Fibroblast of peridontal ligament (primary cell): ENCODE data around the gene ACSL1.
A peak's percentile ranks its signal among the peaks of the same experiment; 100 is the strongest.
"Not testable (repeated sequence)": the region's sequence is repeated elsewhere in the genome, so short reads cannot be mapped to it uniquely, and the experiment has no call there.

ENCODE experiments used
- DNase-seq: peaks from one replicate; pipeline ENCODE4 v3.0.0-alpha.2; 2010; ENCODE audit errors: extremely low read depth

Gene ACSL1

DNA sequence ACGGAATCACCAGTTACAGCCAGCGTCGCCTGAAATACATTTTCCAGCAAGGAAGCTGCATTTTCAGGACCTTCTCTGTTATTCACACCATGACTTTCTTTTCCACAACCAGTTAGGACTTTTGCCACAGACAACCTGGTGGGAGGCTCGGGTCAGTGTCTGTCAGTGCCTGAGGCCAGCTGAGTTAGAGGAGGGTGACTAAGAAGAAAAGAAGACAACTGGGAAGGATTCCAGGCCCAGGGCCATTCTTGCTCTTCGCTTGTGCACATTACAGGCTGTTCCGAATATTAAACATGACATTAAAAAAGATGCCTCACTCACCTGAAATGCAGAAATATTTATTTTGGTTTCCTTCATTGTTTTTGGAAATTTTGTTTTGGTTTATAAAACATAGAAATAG lies 70.5 kb downstream of the ACSL1 start:
- peak; percentile 18 for DNase-seq

DNA sequence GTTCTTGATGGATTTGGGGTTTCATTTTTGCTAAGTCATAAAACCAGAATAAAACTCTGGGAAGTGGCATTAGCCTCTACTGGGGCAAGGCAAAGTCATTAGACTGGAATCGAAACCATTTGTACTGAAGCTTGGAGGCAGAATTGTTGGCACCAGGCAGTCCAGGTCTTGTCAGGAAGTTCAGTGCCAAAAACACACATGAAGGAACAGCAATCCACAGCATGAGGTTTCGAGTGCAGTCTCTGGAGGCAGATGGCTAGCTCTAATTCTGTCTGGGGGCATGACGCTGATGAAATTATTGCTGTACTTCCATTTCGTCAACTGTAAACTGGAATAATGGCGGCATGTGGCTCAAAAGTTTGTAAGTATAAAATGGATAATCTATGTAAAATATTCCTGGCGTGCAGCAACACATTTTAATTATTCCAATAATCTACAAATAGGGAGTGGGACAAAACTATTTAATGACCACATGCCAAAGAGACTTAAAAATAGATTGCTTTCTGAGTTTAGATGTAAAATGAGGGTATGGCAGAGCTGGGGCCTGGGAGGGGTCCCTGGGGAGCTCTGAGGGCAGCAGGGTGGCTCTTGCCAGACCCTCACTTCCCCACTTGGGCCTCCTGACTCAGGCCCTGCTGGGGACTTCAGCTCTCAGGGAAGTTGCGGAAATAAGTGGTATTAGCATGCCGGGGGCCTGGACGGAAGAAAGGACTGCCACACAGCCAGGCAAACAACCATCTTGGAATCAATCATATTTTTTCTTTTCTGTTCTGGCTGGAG lies 73.1 kb downstream of the ACSL1 start:
- DNase-seq = no peak

DNA sequence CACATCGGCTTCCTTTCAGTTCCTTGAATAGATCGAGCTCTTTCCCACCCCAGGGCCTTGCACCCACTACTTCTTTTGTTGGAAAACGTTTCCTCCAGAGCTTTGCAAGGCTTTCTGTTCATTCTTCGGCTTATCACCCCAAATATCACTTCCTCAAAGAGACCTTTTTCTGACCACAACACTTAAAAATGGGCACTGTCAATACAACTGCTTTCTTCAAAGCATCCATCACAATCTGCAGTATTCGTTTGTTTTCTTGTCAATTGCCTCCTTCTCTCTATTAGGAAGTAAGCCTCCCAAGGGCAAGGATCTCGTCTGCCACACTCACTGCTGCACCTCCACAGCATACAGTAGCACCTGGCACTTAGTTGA lies 74.2 kb downstream of the ACSL1 start:
- no peak for DNase-seq

DNA sequence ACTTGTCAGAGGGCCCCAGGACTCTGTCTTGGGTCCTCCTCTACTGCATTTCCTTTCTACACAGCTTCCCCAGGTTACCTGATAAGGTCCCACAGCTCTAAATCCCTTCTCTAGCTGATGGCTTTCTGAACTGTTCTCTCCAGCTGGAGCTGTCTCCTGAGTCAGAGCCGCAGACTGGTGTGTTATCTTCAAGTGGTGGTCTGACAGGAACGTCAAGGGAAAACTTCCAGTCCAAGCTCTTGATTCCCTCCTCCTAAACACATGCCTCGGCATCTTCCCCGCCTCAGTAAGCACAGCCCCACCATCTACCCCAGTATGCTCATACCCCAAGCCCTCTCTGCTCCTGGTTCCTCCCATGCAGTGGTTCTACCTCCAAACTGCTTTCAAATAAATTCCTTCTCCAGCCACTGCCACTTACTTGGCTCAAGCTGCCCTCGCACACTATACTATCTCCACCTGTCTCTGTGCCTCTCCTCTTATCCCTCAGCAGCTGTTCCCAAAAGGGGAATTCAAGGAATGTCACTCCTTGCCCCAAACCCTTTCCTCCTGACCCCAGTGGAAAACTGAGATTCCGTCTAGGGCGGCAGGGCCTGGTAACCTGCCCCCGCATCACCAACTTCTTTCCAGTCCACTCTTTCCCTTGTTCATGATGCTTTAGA lies 74.7 kb downstream of the ACSL1 start:
- no peak for DNase-seq

DNA sequence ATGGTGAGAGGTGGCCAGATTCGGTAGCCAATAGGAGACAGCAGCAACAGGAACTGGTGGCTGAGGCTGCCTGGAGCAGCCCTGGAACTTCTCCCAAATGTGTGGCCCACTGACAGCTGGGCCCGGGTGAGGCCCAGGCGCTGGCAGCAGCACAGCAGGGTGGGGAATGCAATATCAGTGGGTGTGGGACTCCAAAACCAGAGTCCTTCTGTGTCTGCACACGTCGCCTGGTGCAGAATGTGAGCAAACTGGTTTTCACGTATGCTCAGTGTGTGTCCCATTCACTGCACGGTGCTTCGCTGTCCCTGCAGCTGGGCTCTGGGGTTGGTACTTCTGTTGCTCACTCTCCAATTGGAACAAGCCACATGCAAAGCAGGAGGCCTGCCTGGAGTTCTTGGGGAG lies 77.5 kb downstream of the ACSL1 start:
- DNase-seq = no peak

DNA sequence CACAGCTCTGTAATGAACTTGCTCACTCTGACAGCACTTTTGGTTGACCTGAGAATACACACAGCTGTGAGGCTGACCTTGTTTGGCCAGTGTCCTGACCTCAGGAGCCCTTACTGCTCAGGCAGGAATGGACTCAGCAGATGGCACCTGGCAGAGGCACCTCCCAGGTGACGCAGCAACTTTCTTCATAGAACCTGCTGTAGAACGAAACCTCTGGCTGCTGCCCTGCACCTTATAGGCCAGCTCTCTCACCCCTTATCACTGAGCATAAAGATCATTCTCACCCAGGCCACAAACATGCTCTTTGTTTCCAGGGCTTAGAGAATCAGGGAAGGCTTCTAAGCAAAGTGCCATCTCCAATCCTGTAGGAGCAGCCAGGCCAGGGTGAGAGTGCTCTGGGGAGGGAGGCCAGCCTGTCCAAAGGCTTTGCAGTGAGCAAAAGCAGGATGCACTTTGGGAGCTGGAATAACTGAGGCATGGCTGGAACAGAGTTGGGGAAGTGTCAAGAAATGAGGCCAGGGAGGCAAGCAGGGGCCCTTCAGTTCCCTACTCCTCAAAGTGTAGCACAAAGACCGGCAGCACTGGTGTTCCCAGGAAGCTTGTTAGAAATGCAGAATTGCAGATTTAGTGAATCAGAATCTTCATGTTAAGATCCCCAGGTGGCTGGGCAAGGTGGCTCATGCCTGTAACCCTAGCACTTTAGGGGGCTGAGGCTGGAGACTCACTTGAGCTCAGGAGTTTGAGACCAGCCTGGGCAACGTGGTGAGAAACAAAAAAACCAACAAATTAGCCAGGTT lies 78.5 kb downstream of the ACSL1 start:
- no peak for DNase-seq

DNA sequence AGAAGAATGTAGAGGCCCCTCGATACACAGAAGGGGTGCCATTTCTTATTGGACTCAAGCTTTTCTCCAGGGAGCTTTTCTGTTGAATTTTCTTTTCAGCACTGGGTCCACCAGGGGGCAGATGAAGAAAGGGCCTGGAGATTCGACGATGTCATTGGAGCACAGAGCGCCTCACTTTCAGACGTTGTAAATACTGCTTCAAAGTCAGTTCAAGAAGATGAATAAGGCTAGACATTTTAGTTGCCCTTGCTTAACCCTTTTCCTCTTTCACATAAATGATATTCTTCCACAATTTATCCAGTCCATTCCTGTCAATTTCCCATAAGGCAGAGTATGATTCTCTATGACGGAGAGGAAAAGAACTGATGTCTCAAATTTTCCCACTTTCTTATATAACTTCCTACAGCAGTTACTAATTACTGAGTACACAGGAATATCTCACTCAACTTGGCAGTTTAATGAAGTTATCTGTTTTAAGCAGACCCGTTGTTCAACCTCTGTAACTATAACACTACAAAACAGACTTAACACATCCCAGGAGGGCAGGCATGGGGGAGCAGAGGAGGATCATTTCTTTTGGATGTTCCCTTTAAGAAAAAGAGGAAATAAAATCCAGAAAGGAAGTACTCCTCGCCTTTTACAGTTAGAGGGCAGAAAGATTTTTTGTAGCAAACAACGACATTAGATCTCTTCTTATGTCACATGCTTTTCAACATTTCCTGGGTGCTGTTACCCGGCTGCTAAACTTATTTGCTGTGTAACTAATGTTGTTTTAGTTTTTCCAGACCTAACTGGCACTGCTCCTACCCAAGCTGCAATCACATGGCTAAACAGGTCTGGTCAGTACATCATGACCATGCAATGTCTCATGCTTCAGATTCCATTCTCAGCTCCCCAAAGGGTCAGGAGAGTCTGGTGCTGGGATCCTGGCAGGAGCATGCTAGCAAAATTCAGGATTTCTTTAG lies 79.7 kb downstream of the ACSL1 start:
- DNase-seq = peak; percentile 96

DNA sequence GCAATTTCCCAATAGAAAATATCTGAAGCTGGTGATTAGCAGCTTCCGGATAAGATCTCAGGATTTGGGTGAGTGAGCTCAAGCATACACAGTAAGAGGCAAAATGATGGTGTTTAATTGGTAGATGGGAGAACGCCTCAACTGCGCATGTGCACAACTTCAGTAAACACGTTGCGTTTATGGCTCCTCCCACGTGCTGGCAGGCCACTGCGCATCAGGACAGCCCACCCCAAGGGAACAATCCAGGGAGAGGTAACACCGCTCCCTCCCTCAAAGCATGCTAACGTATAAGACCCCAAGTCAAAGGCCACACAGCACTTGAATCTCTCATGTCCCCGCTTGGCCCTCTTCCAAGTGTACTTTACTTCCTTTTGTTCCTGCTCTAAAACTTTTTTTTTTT lies 81.5 kb downstream of the ACSL1 start:
- no peak for DNase-seq

DNA sequence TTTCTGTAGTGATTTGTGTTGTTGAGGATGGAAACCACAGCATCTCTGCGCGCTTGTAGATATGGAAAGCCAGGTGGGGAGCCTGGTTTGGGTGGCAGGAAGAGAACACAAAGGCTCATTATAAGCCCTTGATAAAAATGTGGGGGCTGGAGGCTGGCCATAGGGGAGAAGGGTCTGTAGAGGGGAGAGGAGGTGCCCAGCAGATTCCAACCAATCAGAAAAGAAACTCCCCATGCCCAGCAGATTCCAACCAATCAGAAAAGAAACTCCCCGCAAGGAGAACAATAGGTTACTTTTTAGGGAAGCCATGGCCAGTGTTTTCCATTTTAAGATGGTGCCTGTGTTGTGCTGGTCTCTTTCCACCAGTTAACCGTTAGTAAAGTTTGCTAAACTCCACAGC lies 82.1 kb downstream of the ACSL1 start:
- no peak for DNase-seq

DNA sequence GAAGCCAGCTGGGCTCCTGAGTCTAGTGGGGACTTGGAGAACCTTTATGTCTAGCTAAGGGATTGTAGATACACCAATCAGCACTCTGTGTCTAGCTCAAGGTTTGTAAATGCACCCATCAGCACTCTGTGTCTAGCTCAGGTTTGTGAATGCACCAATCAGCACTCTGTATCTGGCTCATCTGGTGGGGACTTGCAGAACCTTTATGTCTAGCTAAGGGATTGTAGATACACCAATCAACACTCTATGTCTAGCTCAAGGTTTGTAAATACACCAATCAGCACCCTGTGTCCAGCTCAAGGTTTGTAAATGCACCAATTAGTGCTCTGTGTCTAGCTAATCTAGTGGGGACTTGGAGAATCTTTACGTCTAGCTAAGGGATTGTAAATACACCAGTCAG lies 84.1 kb downstream of the ACSL1 start:
- DNase-seq = not testable (repeated sequence)

DNA sequence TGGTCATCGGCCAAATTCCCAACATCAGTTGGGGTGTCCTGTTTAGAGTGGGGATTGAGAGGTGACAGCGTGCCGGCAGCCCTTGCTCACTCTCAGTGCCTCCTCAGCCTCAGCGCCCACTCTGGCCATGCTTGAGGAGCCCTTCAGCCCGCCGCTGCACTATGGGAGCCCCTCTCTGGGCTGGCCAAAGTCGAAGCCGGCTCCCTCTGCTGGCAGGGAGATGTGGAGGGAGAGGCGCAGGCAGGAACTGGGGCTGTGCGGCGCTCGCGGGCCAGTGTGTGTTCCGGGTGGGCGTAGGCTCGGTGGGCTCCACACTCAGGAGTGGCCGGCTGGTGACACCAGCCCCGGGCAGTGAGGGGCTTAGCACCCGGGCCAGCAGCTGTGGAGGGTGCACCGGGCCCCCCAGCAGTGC lies 84.8 kb downstream of the ACSL1 start:
- no peak for DNase-seq

DNA sequence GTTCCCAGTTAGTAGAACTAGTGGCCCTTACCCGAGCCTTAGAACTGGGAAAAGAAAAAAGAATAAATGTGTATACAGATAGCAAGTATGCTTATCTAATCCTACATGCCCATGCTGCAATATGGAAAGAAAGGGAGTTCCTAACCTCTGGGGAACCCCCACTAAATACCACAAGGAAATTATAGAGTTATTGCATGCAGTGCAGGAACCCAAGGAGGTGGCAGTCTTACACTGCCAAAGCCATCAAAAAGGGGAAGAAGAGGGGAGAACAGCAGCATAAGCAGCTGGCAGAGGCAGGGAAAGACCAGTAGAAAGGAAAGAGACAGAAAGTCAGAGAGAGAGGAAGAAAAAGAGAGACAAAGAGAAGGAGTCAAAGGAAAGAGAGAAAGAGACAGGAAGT lies 86.2 kb downstream of the ACSL1 start:
- not testable (repeated sequence) for DNase-seq

DNA sequence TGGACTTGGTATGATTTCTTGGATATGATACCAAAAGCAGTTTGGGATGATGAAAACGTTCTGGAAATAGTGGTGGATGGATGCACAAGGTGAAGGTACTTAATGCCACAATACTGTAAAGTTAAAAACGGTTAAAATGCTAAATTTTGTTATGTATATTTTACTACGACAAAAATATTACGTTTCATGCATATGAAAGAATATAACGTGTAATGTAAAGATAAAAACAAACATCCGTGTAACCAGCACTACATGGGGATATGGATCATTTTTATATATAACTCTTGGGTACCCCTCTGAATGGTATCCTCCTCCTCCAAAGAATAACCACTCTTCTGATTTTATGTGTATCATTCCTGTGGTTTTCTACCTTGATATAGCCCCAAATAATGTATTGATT lies 91.0 kb downstream of the ACSL1 start:
- DNase-seq = no peak

DNA sequence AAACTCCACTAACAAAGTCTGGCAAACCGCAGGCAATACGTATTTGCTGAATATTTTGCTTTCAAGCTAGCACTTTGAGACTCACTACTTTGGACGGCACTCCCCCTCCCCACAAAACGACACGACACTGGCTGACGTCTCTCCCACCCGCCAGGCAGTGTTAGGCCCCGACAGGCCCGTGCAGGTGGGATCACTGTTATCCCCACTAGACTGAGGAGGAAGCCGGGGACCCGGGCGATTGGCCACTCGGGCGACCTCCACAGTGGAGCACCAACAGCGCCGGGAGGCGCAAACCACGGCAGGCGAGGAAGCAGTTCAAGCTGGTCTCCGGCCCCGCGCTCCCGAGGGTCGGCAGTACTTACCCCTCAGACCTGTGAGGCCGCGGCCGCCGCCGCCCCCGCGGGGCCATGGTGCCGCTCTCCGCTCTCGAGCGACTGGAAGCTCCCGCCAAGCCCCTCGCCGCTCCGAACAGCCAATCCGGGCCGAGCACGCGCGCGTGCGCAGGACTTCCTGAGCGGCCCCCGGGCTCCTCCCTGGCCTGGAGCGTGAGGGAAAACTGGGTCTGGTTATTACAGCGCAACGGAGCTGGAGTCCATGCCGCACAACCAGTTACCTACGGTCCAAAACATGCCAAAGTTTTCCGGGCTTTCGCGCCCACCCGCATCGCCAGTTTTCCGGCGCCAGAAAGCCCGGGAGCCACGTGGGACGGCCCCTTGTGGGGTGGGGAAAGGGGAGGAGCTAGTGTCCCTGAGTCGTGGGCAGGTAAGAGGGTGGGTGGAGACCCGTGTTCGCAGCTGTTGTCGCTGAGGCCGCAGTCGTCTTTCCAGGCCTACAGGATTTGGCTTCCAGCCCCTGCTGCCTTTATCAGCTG lies 91.9 kb downstream of the ACSL1 start, which contains the start of gene CENPU:
Gene CENPU, minus strand, starts transcription at position 443 of the 871 bp plus-strand sequence. Its CDS starts 34 bp downstream, at position 409.
- DNase-seq = peak; percentile 98

DNA sequence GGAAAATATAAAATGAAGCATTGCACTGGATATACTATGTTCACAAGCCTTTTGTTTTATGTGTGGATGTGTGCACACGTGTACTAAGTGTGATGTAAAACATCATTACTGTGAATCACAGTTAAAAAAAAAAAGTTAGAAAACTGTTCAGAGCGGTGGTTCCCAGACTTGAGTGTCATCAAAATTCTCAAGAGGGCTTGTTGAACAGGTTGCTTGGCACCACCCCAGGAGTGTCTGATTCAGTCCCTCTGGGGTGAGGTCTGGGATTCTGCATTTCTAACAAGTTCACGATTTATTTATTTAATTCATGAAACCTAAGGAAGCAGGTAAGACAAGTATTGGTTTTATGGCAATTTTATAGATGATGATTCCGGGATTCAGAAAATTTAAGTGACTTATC lies 93.6 kb downstream of the ACSL1 start:
- DNase-seq = no peak

DNA sequence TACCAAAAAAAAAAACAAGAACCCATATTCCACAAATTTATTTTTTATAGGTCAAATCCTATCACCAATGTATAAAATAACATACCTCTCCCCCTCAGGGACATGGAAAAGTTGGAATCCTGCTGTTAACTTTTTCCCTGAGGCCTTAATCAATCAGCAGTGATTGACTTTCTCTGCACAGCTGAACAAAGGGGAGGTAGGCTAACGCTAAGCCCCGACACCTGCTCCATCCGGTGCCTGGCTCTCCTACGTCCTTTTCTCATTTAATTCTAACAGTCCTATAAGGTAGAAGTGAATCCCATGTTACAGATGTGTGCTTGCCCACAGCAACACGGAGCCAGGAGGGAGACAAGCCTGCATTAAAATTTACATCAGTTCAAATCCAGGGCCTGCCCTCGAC lies 94.7 kb downstream of the ACSL1 start:
- DNase-seq = no peak

DNA sequence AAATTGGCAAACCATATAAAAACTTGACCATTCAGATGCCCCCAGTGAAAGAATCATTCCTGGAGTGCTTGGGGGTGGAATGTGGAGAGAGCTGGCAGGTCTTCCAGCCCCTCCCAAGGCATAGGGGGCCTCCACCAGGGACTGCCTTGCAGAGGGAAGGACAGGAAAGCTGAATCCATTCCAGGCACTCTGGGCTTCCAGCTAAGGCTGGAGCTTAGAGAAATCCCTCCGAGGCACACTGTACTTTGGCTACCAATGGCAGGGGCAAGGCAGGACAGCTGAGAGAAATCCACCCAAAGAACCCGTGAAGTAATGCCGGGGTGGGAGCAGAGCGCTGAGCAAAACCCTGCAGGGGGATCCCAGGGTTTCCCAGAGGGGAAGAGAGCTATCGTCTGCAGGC lies 95.8 kb downstream of the ACSL1 start:
- DNase-seq = no peak

DNA sequence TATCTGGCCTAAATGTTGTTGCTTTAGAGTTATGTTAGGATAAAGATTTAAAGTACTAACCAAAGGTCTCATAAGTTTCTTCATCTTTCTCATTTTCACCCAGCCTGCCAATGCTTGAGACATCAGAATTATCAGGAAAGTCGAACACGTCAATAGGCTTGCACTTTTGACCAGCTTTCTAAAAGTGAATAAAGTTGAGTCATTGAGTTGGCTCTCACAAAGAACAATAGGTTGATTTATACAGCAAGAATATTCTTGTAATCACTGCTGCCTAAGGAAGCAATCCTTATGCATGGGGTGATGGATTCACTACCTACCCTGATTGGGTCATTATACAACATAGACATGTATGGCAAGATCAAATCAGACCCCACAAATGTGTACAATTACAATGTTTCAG lies 96.9 kb downstream of the ACSL1 start:
- peak; percentile 21 for DNase-seq

DNA sequence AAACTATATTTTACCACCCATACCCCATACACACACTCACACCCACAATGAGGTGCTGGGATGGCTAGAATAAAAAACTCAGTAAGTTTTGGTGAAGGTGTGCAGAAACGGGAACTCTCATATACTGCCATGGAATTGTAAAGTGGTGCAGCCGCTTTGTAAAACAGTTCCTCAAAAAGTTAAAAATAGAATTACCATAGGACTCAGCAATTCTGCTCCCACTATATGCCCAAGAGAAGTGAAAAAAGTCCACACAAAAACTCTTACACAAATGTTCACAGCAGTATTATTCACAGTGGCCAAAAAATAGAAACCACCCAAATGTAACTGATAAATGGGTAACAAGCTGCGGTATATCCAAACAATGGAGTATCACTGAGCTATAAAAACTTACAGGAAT lies 98.3 kb downstream of the ACSL1 start:
- DNase-seq = no peak

DNA sequence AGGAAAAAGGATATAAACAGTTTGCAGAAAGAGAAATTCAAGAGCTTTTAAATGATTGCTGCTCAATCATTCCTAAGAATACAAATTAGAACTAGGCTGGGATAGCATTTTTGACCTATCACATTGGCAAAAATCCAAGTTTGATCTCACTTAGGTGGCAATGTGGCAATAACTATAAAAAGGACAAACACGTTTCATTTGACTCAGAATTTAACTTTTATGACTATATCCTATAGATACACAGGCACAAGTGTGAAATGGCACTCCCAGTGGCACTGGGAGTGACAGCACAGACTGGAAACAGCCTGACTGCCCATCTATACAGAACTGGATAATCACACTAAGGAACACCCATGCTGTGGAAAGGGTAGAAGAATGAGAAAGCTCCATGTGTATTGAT lies 103.0 kb downstream of the ACSL1 start:
- DNase-seq = no peak

DNA sequence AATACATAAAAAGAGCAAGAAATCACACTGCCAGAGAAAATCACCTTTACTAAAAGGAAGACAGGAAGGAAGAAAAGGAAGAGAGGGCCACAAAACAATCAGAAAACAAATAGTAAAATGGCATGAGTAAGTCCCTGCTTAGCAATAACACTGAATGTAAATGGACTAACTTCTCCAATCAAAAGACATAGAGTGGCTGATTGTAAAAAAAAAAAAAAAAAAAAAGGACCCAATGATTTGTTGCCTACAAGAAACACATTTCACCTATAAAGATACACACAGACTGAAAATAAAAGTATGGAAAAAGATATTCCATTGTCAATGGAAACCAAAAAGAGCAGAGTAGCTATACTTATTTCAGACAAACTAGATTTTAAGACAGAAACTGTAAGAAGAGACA lies 104.5 kb downstream of the ACSL1 start:
- DNase-seq = no peak
